Measurements from ENCODE around the gene BSCL2.

DNA sequence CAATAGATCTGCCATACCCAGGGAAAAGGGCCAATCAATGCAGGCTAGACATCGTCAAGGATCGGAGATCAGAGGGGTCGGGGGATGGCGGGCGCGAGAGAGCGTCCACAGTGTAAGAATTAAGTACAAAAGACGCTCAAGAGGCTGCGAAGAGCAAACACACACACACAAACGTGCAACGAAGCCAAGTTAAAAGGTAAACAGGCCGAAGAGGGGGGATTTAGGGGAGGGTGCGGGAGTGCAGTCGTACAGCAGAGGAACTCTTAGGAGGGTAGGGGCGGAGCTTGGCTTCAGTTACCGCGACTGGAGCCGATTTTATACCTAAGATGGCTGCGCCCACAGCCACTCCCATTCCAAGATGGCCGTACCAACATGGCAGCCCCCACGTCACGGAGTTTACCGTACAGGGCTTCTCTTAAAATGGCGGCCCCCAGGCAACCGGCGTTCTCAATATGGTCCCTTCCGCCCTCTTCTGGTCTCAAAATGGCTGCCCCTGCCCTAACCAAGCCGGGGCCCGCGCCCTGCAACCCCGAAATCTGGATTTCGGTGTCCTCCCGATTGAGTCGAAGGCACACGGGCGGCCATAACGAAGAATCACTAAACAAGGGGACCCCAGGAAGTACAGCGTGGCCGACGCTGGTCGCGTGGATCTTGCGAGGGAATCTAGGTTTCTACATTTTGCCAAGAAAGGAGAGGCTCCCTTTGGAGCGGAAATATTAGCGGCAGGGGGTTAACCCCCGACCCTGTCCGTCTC is 2.2 kb upstream of the BSCL2 start:
- TF ChIP-seq, protein P1, sequence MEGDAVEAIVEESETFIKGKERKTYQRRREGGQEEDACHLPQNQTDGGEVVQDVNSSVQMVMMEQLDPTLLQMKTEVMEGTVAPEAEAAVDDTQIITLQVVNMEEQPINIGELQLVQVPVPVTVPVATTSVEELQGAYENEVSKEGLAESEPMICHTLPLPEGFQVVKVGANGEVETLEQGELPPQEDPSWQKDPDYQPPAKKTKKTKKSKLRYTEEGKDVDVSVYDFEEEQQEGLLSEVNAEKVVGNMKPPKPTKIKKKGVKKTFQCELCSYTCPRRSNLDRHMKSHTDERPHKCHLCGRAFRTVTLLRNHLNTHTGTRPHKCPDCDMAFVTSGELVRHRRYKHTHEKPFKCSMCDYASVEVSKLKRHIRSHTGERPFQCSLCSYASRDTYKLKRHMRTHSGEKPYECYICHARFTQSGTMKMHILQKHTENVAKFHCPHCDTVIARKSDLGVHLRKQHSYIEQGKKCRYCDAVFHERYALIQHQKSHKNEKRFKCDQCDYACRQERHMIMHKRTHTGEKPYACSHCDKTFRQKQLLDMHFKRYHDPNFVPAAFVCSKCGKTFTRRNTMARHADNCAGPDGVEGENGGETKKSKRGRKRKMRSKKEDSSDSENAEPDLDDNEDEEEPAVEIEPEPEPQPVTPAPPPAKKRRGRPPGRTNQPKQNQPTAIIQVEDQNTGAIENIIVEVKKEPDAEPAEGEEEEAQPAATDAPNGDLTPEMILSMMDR (IDR thresholded peaks at IDR 0.05) = no peak
- TF ChIP-seq ZFX (IDR thresholded peaks at IDR 0.05; ENCODE audit: borderline replicate concordance) = no peak
